M059J (cell line): ENCODE measurements around the gene FPR2. TPM values are rescaled to one million over a fixed set of nuclear protein-coding genes. Genes with fewer than 3 reads are reported as not detected.
"Not testable (repeated sequence)": the region's sequence is repeated elsewhere in the genome, so short reads cannot be mapped to it uniquely, and the experiment has no call there.

Experiments used
- DNase-seq: peaks from one replicate; pipeline ENCODE4 v3.0.0-alpha.2; 2012; ENCODE audit warnings: low read depth
- total RNA-seq: library from RNA; depleted of rRNA; stranded (reverse); fragments of >200 nt; shearing (Covaris generic); gene quantifications from 2 replicates; pipeline ENCODE4 v1.2.3, GENCODE V29; 2014; rRNA removed

FPR2 gene
- total RNA-seq, 1 experiment from 2014 or later = not detected

DNA sequence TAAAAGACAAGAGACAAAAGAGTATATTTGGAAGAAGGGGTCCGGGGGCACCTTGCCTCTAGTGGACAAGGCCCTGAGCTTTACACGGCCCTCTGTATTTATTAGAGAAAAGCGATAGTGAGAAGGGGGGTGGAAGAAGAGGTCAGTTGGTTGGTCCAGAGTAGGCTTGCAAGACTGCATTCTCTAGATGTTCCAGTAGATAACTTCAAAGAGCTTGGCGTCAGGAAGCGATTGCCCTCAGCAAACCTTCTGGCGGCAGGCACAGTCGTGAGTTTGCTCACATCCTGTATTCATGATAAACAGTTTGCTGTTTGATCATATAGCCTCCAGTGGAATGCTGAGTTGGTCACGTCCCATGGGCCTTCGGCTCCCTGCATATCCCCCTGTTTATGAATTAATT lies 43.8 kb downstream of the FPR2 start:
- not testable (repeated sequence) for DNase-seq

DNA sequence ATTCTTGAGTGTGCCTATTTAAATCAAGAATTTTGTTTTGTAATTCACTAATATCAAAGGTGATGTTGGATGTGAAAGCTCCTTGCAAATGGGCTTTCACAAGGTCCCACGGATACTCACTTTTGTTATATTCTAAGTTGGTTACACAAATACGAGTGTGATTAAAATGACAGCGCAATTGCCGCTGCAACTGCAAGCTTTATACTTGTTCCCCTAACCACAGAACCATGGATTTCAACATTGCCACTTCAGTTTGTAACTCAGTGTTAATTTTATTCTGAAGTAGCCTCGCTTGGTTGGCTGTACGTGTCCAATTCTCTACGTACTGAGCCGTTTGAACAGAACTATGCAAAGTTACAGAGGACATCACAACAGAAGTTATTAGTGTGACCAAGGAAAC lies 44.4 kb downstream of the FPR2 start:
- not testable (repeated sequence) for DNase-seq

DNA sequence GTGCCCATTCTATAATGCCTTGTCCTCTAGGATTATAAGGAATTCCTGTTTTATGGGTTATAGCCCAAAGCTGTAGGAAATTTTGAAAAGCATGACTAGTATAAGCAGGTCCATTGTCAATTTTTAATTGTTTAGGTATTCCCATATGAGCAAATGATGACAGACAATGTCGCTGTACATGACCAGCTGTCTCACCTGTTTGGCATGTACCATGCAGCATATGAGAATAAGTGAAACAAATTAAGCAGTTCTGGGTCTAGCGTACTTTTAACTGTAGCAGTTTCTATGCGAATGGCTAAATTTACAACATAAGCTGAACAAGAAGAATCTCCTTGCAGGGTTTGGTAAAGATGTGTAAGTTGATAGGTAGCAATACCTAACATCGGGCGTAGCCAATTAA lies 45.6 kb downstream of the FPR2 start:
- not testable (repeated sequence) for DNase-seq

DNA sequence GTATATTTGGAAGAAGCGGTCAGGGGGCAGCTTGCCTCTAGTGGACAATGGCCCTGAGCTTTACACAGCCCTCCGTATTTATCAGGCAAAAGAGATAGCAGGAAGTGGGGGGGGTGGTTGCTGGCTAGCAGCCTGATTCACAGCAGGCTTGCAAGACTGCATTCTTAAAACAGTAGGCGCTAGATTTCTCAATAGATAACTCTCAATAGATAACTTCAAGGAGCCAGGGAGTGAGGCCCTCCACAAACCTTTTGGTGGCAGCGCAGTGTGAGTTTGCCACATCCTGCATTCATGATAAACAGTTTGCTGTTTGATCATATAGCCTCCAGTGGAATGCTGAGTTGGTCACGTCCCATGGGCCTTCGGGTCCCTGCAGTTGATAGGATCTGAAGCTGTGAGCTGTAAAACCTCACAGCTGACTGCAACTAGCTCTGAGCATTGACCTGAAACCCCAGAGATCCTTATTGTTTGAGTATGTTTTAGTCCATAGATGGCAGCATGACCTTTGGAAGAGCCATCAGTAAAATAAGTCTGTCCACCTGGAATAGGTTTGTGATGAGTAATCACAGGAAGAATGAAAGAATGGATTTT lies 46.2 kb downstream of the FPR2 start:
- peak; percentile 58 for DNase-seq

DNA sequence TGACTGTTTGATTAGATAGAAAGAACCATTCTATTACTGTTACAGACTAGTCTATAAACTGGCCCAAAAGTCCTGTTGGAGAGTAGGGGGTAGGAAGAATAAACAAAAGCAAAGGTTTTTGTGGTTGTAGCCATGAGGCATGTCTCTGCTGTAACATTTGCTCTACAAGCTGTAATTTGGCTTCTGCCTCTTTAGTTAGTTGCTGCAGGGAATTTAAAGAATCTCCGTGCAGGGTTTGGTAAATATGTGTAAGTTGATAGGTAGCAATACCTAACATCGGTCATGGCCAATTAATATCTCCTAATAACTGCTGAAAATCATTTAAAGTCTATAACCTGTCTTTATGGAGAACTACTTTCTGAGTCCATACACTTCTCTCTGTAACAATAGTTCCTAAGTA lies 46.9 kb downstream of the FPR2 start:
- DNase-seq = no peak

DNA sequence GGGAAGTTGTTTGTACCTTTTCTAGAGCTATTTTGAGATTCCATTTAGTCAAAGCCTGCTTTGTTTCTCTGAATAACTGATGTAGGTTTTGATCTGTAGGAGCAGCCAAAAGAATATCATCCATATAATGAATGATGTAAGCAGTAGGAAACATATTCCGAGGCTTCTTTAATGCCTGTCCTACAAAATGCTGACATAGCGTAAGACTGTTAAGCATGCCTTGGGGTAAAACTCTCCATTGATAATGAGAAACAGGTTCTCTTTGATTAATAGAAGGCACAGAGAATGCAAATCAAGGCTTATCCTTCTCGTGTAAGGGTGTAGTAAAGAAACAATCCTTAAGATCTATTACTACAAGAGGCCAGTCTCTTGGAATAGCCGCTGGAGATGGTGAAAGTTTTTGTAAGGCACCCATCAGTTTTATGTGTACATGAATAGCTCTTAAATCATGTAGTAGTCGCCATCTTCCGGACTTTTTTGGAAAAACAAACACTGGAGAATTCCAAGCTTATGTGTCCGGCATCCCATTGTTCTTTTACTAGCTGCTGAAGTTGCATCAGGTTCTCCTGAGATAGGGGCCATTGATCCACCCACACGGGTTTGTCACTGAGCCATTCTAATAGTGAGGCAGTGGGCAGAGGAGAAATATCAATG lies 47.5 kb downstream of the FPR2 start:
- DNase-seq = peak; percentile 69

DNA sequence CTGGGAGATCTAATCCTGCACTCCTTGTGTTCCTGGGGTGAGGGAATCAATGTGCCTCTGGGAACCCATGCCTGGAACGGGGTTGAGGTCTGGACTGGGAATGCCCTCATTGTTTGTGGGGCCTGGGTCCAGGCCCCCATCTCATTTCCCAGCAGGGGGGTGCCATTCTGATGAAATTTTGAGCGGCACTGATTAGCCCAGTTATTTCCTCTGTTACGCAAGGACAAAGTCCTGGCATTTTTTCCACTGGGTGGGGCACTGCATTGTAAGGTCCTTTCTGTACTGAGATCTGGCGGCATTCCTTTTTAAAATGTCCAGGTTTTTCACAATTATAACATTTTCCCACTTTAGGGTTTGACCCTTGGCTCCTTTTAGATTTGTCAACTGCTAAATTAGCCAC lies 48.8 kb downstream of the FPR2 start:
- no peak for DNase-seq

DNA sequence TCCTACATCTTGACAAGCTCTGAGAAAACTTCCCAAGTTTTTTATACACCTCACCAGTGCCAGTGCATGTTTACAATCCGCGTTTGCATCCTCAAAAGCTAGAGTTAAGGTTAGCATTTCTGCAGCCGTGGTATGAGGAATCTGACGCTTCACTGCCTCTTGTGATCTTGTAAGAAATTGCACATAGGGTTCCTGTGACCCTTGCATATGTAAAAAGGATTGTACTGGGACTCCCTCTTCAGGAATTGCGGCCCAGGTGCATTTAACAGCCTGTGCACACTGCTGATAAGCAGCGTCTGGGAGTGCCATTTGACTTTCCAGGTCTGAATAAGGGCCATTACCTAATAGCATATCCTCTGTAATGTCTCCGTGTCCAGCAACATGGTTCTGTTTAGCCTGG lies 49.2 kb downstream of the FPR2 start:
- DNase-seq = peak; percentile 53

DNA sequence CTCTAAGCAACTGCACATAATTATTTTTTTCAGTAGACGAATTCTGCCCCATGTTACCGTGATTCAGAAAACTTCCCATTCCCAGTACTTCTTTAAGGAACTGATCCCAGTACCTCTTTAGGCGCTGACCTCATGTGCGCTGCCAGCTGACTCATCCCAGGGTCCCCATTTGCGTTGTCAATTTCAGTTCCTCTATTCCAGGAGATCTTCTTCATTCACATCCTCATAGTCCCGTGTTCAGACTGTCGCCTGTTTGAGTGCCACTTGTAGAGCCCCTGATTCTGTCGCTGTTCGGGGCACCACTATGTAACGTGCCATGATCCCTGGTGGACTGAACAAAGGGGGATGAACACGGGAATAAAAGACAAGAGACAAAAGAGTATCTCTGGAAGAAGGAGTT lies 50.4 kb downstream of the FPR2 start:
- no peak for DNase-seq

DNA sequence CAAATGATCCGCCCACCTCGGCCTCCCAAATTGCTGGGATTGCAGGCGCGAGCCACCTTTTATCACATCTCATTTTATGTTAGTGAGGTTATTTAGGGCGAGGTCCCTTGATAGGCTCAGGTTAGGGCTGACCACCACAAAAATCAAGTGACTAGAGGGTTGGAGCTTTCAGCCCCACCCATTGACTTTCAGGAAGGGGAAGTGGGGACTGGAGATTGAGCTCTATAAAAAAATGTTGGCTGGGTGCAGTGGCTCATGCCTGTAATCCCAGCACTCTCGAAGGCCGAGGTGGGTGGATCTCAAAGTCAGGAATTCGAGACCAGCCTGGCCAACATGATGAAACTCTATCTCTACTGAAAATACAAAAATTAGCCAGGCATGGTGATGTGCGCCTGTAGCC lies 54.1 kb downstream of the FPR2 start:
- DNase-seq = no peak

DNA sequence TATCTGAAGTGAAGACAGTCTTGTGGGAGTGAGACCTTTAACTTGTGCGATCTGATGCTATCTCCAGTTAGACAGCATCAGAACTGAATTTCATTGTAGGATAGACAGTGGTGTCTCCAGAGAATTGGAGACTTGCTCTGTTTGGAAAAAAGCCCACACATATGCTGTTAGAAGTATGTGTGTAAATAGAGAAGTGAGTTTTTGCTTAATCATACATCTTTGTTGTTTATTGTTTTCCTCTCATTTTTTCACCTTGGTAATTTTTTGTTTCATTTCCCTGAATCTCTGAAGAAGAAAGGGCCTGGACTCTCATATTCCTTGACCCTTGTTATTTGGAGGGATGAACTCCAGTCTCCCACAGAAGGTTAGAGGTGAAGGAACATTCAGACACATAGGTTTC lies 55.7 kb downstream of the FPR2 start:
- no peak for DNase-seq

DNA sequence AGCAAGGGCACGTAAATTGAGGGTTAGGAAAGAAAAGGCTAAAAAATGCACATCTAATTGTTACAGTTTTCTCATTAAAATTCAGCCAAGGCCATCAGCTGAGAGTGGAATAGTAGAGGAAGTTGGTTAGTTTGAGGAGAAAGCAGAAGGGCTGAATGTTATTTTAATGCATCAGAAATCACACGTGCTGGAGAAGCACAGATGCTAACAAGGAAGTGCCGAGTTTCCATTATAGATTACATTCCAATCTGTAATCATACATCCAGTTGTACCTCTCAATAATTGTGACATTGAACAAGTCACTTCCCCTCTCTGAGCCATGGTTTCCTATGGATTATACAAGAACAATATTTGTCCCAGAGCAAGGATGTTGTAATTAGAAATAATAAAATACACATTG lies 59.0 kb downstream of the FPR2 start:
- no peak for DNase-seq

Other genes with a start within 250 kb of the FPR2 start
- gene SIGLEC6, start 229.5 kb upstream of the FPR2 start, total RNA-seq = not detected in 2 replicates
- 4.5 and 7.1 TPM in 2 replicates for gene ZNF175, start 189.9 kb upstream of the FPR2 start, total RNA-seq
- not detected in 2 replicates for gene SIGLEC5, start 130.8 kb upstream of the FPR2 start, total RNA-seq
- not detected in 2 replicates for gene SIGLEC14, start 114.4 kb upstream of the FPR2 start, total RNA-seq
- gene SPACA6, start 67.8 kb upstream of the FPR2 start, total RNA-seq = 4.1 and 13.7 TPM in 2 replicates
- not detected in 2 replicates for gene HAS1, start 37.2 kb upstream of the FPR2 start, total RNA-seq
- 3.6 and 3.8 TPM in 2 replicates for gene FPR1, start 9.3 kb upstream of the FPR2 start, total RNA-seq
- gene FPR3, start 34.0 kb downstream of the FPR2 start, total RNA-seq = 0.10 and 0.22 TPM in 2 replicates
- 0.69 and 1.5 TPM in 2 replicates for gene ZNF577, start 126.8 kb downstream of the FPR2 start, total RNA-seq
- 5.0 and 5.2 TPM in 2 replicates for gene ZNF649, start 143.8 kb downstream of the FPR2 start, total RNA-seq
- gene ZNF613, start 166.3 kb downstream of the FPR2 start, total RNA-seq = 4.3 and 8.1 TPM in 2 replicates
- gene ZNF350, start 225.7 kb downstream of the FPR2 start, total RNA-seq = 4.0 and 9.3 TPM in 2 replicates
- 2.0 and 5.7 TPM in 2 replicates for gene ZNF615, start 247.0 kb downstream of the FPR2 start, total RNA-seq